ENCODE measurements around the gene GET3. TPM values are rescaled to one million over a fixed set of nuclear protein-coding genes. Genes with fewer than 3 reads are reported as not detected.
A peak's percentile ranks its signal among the peaks of the same experiment; 100 is the strongest.
"Not testable (repeated sequence)": the region's sequence is repeated elsewhere in the genome, so short reads cannot be mapped to it uniquely, and the experiment has no call there.

Gene GET3
- polyA plus RNA-seq, 1 of the 3 experiments (the other 2 are of a cell fraction): 264 TPM

DNA sequence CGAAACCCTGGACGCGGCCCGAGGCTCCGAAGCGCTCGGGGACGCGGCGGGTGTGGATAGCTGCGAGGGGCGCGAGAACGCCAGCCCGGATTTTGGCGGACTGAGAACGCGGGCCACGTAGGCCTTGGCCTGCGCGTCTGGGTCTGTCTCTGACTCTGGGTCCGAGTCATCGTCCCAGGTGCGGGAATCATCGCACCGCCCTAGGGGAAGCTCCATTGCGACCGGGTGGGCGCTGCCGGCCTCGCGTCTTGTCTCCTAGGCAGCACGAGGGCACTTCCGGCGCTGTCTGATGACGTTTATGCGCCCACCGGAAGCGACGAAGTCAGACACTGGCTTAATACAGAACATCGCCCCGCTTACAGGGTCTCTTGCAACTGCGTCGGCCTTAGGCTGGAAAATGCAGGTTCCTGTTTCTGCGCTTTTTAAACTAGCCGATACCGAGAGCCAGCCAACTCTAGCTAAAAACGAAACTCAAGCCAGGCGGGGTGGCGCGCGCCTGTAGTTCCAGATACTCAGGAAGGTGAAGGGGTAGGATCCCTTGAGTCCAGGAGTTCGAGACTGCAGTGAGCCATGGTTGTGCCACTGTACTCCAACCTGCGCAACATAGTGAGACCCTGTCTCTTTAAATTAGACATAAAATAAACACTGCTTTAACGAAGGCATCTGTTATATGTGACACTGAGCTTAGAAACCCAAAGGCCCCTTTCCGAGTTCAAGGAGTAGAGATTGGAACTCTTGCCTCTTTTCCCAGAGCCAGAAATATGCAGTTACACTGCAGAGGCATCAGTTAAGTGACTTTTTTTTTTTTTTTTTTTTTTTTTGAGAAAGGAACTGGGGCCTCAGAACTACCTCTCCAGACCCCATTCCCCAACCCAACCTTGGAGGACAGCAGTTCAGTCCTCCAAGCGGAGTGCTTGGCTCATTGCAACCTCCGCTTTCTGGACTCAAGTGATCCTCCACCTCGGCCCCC, 40.6 kb upstream of the GET3 start, which contains the start of gene FBXW9 (continued):
- TF ChIP-seq IRF3 (IDR thresholded peaks at IDR 0.05; ENCODE audit: low read depth, low read length) (no peak), RXRA (IDR thresholded peaks at IDR 0.05; ENCODE audit: borderline replicate concordance, low read depth) (no peak), GABPA (IDR thresholded peaks at IDR 0.05; ENCODE audit: low read depth) (peak; percentile 97)

DNA sequence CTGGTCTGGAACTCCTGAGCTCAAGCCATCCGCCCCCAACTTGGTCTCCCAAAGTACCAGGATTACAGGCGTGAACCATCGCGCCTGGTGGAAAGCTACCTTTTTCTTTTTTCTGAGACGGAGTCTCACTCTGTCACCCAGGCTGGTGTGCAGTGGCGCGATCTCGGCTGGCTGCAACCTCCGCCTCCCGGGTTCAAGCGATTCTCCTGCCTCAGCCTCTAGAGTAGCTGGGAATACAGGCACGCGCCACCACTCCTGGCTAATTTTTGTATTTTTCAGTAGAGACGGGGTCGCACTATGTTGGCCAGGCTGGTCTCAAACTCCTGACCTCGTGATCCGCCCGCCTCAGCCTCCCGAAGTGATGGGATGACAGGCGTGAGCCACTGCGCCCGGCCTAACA, 39.9 kb upstream of the GET3 start:
- not testable (repeated sequence) for H4K20me1 ChIP-seq (ENCODE audit: insufficient read depth); H3K79me2 ChIP-seq (ENCODE audit: insufficient read depth); H3K9me3 ChIP-seq; DNase-seq; H3K4me3 ChIP-seq (ENCODE audit: low read depth in 2 of 2, low read length in 1 of 2); H3K27me3 ChIP-seq (ENCODE audit: insufficient read depth); H3K9ac ChIP-seq; H2AFZ ChIP-seq (ENCODE audit: low read depth); H3K9me2 ChIP-seq
- Histone ChIP-seq H3F3A (replicated peaks; ENCODE audit: insufficient read depth) (peaks cover 33% of the 10 kb centered on the region), H3K36me3 (replicated peaks in 1 of 2; ENCODE audit: control insufficient read depth in 1 of 2, insufficient read depth in 2 of 2, low read length in 1 of 2) (peaks cover 16 to 31% of the 10 kb centered on the region in 2 experiments), H3K27ac (ENCODE audit: low read depth in 2 of 2, low read length in 1 of 2) (peak overlapping the region in 1 of 2 experiments; percentile 83; a peak in 1 of 4 replicates), H3K4me2 (peak overlapping the region; percentile 81; the same call in 1 of the 2 replicates), H3K4me1 (ENCODE audit: control insufficient read depth in 1 of 2, insufficient read depth in 2 of 2, low read depth in 1 of 2, low read length in 1 of 2) (peaks cover 0 to 16% of the 10 kb centered on the region in 2 experiments; a peak in 2 of 4 replicates)
- WGBS (ENCODE audit: low lambda C conversion rate): 96% methylated on average over 22 of the region's 22 CpGs
- POLR2A ChIA-PET: interaction anchor here (0.6 to 1.9 kb wide), 4 partner anchors 11 to 38 kb away, joined by 3 to 5 read pairs (median 4); no protein-coding TSS in a partner anchor
- CTCF ChIA-PET: interaction anchor here (0.8 to 2.9 kb wide), 6 partner anchors 13 to 150 kb away, joined by 3 to 11 read pairs (median 4); no protein-coding TSS in a partner anchor

DNA sequence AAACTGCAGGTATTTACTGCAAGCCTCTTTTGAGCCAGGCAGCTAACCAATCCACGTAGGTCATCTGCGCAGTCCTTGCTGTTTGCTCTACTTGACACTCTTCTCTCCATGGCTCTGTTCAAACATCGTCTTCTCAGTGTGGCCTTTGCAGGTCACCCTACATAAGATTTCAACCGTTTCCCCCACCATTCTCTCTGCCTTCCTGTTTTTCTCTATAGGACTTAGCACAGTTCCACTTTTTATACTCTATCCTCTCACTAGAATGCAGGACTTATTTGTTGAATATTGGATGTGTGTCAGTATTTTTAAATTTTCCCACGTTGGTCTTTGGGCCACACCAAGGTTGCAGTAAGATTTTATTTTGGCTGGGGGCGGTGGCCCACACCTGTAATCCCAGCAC, 39.2 kb upstream of the GET3 start:
- H3K9me3 ChIP-seq: no peaks in the 10 kb centered on the region
- H3K9ac ChIP-seq: no peak overlapping the region
- no peaks in the 10 kb centered on the region for H3K9me2 ChIP-seq
- ChIA-PET CTCF (interaction anchor here (1.5 kb wide), 1 partner anchor 63 kb away, joined by 4 read pairs; no protein-coding TSS in a partner anchor), POLR2A (no interaction called here)
- H3K4me1 ChIP-seq (ENCODE audit: control insufficient read depth in 1 of 2, insufficient read depth in 2 of 2, low read depth in 1 of 2, low read length in 1 of 2): peaks cover 0 to 16% of the 10 kb centered on the region in 2 experiments; a peak in 2 of 4 replicates
- no peak overlapping the region for H2AFZ ChIP-seq (ENCODE audit: low read depth)
- H3K79me2 ChIP-seq (ENCODE audit: insufficient read depth): no peaks in the 10 kb centered on the region; the same call in 1 of the 2 replicates
- peaks cover 33% of the 10 kb centered on the region for H3F3A ChIP-seq (replicated peaks; ENCODE audit: insufficient read depth)
- H3K36me3 ChIP-seq (replicated peaks in 1 of 2; ENCODE audit: control insufficient read depth in 1 of 2, insufficient read depth in 2 of 2, low read length in 1 of 2): peaks cover 18 to 38% of the 10 kb centered on the region in 2 experiments
- H3K4me2 ChIP-seq: no peak overlapping the region
- H3K27ac ChIP-seq (ENCODE audit: low read depth in 2 of 2, low read length in 1 of 2): no peak overlapping the region
- no peaks in the 10 kb centered on the region for H3K27me3 ChIP-seq (ENCODE audit: insufficient read depth)
- H3K4me3 ChIP-seq (ENCODE audit: low read depth in 2 of 2, low read length in 1 of 2): no peak overlapping the region
- DNase-seq: no peak
- no peaks in the 10 kb centered on the region for H4K20me1 ChIP-seq (ENCODE audit: insufficient read depth)
- WGBS (ENCODE audit: low lambda C conversion rate): 91% methylated on average over 6 of the region's 6 CpGs
- no peak for TF ChIP-seq MXI1 (IDR thresholded peaks at IDR 0.05; ENCODE audit: low read depth, low read length)
- no peak for TF ChIP-seq FOXM1 (IDR thresholded peaks at IDR 0.05; ENCODE audit: low read depth)
- no peak for TF ChIP-seq NRF1 (IDR thresholded peaks at IDR 0.05; ENCODE audit: low read depth, low read length)
- TF ChIP-seq JUND (IDR thresholded peaks at IDR 0.05): no peak
- no peak for TF ChIP-seq RXRA (IDR thresholded peaks at IDR 0.05; ENCODE audit: borderline replicate concordance, low read depth)
- no peak for TF ChIP-seq TAF1 (IDR thresholded peaks at IDR 0.05; ENCODE audit: borderline replicate concordance, low read depth, low read length)
- TF ChIP-seq SIN3A (IDR thresholded peaks at IDR 0.05; ENCODE audit: borderline replicate concordance, low read depth, low read length): no peak
- TF ChIP-seq SMC3 (IDR thresholded peaks at IDR 0.05; ENCODE audit: low read depth, low read length): no peak
- TF ChIP-seq RAD21 (IDR thresholded peaks at IDR 0.05; ENCODE audit: low read length): no peak
- TF ChIP-seq FOXJ3 (CRISPR knock-in tag; IDR thresholded peaks at IDR 0.05): no peak
- TF ChIP-seq MAX (IDR thresholded peaks at IDR 0.05; ENCODE audit: low read depth): no peak
- TF ChIP-seq RFX5 (IDR thresholded peaks at IDR 0.05; ENCODE audit: low read length): no peak
- no peak for TF ChIP-seq YY1 (IDR thresholded peaks at IDR 0.05; ENCODE audit: low read depth)
- TF ChIP-seq TCF12 (IDR thresholded peaks at IDR 0.05): no peak
- no peak for TF ChIP-seq GABPA (IDR thresholded peaks at IDR 0.05; ENCODE audit: low read depth)
- no peak for TF ChIP-seq USF2 (IDR thresholded peaks at IDR 0.05; ENCODE audit: borderline replicate concordance, low read depth, low read length)
- no peak for TF ChIP-seq FOSL2 (IDR thresholded peaks at IDR 0.05; ENCODE audit: borderline replicate concordance, low read depth)
- TF ChIP-seq REST (IDR thresholded peaks at IDR 0.05; ENCODE audit: low read depth, low read length): no peak
